Panc1 (cell line): ENCODE measurements around the gene INSC. TPM values are rescaled to one million over a fixed set of nuclear protein-coding genes. Genes with fewer than 3 reads are reported as not detected.

Experiments
- ATAC-seq: fragments of 200-7000 bp; cut with Tn5 transposase; 2 replicates; pipeline ENCODE4 v1.9.1; 2020; ENCODE audit warnings: mild to moderate bottlenecking, moderate library complexity
- BruUV-seq: library from RNA; stranded (reverse); fragments of 400-500 nt; replicated peaks from 2 replicates; lab custom pipeline; 2021; lab: Mats Ljungman, UMichigan
- CTCF ChIA-PET: fragments of 300-600 bp; sonication (Branson Sonifier 250); formaldehyde crosslinking; loops from one replicate; lab custom pipeline; 2022; ENCODE audit warnings: antibody characterized with exemption; lab: Charles Lee
- POLR2A ChIA-PET: fragments of 300-600 bp; sonication (Branson Sonifier 250); formaldehyde crosslinking; loops from one replicate; lab custom pipeline; 2022; ENCODE audit warnings: antibody characterized with exemption; lab: Charles Lee
- DNase-seq: peaks from one replicate; pipeline ENCODE4 v3.0.0-alpha.2; 2010; ENCODE audit warnings: low read depth, low spot score
- H3K27ac ChIP-seq: 2 replicates; pipeline ENCODE4 v1.5.1; 2011; ENCODE audit warnings: mild to moderate bottlenecking, low read length, inconsistent platforms
- H3K27me3 ChIP-seq: fragments of 200-500 bp; sonication (Bioruptor generic); 2 replicates; pipeline ENCODE4 v1.6.0; 2014; ENCODE audit warnings: low read length, inconsistent platforms; ENCODE audit not compliant: control insufficient read depth, insufficient read depth
- H3K36me3 ChIP-seq: fragments of 200-500 bp; sonication (Bioruptor generic); 2 replicates; pipeline ENCODE4 v1.5.1; 2014; ENCODE audit warnings: inconsistent platforms, mild to moderate bottlenecking, low read length, moderate library complexity; ENCODE audit not compliant: control insufficient read depth, insufficient read depth
- H3K4me1 ChIP-seq: 2 replicates; pipeline ENCODE4 v1.5.1; 2011; ENCODE audit warnings: inconsistent platforms, mild to moderate bottlenecking, low read length, moderate library complexity; ENCODE audit not compliant: control insufficient read depth, insufficient read depth
- H3K4me3 ChIP-seq, 2 experiments: 2 replicates each; pipeline ENCODE4 v1.5.1; 2011 to 2012; ENCODE audit warnings: low read depth in 2 of 2, low read length in 2 of 2, mild to moderate bottlenecking in 2 of 2, inconsistent platforms in 1 of 2, moderate library complexity in 1 of 2
- H3K9me3 ChIP-seq: fragments of 200-500 bp; sonication (Bioruptor generic); 2 replicates; pipeline ENCODE4 v1.5.1; 2014; ENCODE audit warnings: low read depth, mild to moderate bottlenecking, inconsistent platforms, low read length, moderate library complexity; ENCODE audit not compliant: control insufficient read depth, insufficient read depth
- POLR2AphosphoS5 ChIP-seq: IDR thresholded peaks from 2 replicates; pipeline ENCODE4 v1.6.1; 2012; ENCODE audit warnings: mild to moderate bottlenecking, low read depth, low read length, moderate library complexity
- REST ChIP-seq, 2 experiments: IDR thresholded peaks; 2 replicates each; pipeline ENCODE4 v1.6.1; 2011 to 2012; ENCODE audit warnings: low read depth in 2 of 2, control low read depth in 1 of 2, low read length in 1 of 2, mild to moderate bottlenecking in 1 of 2, moderate library complexity in 1 of 2; ENCODE audit not compliant: insufficient read depth in 1 of 2
- SIN3A ChIP-seq: IDR thresholded peaks from 2 replicates; pipeline ENCODE4 v1.6.1; 2012; ENCODE audit warnings: low read depth, mild to moderate bottlenecking, low read length, moderate library complexity, borderline replicate concordance; ENCODE audit not compliant: insufficient read depth
- TCF7L2 ChIP-seq: IDR thresholded peaks from 2 replicates; pipeline ENCODE4 v1.6.1; 2011; ENCODE audit warnings: mild to moderate bottlenecking, low read depth, low read length, inconsistent platforms
- in situ Hi-C: cut with HindIII; loops from 2 replicates; pipeline ENCODE4 v1.10.0; 2016; ENCODE audit warnings: low sequenced_read_pairs, low pct_unique_long_range_greater_than_20kb
- intact Hi-C: fragments of 100-400 bp; cut with micrococcal nuclease; formaldehyde crosslinking; loops from one replicate; pipeline ENCODE4 v1.10.0; 2022; ENCODE audit not compliant: unreplicated experiment
- total RNA-seq: library from RNA; stranded (reverse); gene quantifications from one replicate; pipeline ENCODE4 v1.2.1, GENCODE V29; 2021; ENCODE audit not compliant: unreplicated experiment
- TF ChIP-seq, protein P1 (sequence below): fragments of 450-650 bp; IDR thresholded peaks from 2 replicates; pipeline ENCODE4 v1.5.1; 2017; ENCODE audit warnings: mild to moderate bottlenecking

The INSC gene
- total RNA-seq, 1 experiment from 2014 or later: 0.08 TPM

GRCh38 chr11:15149050-15149449 lies 34.3 kb downstream of the INSC start:
- H3K4me3 ChIP-seq: no peak overlapping the region
- no peaks in the 10 kb centered on the region for H3K36me3 ChIP-seq
- H3K9me3 ChIP-seq: no peaks in the 10 kb centered on the region
- ChIA-PET CTCF (no interaction called here), POLR2A (no interaction called here)
- BruUV-seq: no TSS peak
- intact Hi-C loops (no loop called here), in situ Hi-C loops (no loop called here)
- no peaks in the 10 kb centered on the region; the same call in 1 of the 2 replicates for H3K27me3 ChIP-seq
- no peak for ATAC-seq
- no peak for DNase-seq
- no peaks in the 10 kb centered on the region for H3K4me1 ChIP-seq
- TF ChIP-seq POLR2AphosphoS5 (no peak), SIN3A (no peak), TCF7L2 (no peak), REST (IDR thresholded peaks at IDR 0.05; ENCODE audit: insufficient read depth in 1 of 2, low read depth in 2 of 2, low read length in 1 of 2) (no peak)
- TF ChIP-seq, protein P1, sequence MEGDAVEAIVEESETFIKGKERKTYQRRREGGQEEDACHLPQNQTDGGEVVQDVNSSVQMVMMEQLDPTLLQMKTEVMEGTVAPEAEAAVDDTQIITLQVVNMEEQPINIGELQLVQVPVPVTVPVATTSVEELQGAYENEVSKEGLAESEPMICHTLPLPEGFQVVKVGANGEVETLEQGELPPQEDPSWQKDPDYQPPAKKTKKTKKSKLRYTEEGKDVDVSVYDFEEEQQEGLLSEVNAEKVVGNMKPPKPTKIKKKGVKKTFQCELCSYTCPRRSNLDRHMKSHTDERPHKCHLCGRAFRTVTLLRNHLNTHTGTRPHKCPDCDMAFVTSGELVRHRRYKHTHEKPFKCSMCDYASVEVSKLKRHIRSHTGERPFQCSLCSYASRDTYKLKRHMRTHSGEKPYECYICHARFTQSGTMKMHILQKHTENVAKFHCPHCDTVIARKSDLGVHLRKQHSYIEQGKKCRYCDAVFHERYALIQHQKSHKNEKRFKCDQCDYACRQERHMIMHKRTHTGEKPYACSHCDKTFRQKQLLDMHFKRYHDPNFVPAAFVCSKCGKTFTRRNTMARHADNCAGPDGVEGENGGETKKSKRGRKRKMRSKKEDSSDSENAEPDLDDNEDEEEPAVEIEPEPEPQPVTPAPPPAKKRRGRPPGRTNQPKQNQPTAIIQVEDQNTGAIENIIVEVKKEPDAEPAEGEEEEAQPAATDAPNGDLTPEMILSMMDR: no peak
- H3K27ac ChIP-seq: no peak overlapping the region

- H3K9me3 ChIP-seq: no peaks in the 10 kb centered on the region
- H3K4me3 ChIP-seq: no peak overlapping the region
- ChIA-PET POLR2A (no interaction called here), CTCF (no interaction called here)
- TF ChIP-seq POLR2AphosphoS5 (no peak), SIN3A (no peak), REST (IDR thresholded peaks at IDR 0.05; ENCODE audit: insufficient read depth in 1 of 2, low read depth in 2 of 2, low read length in 1 of 2) (no peak), TCF7L2 (no peak)
- TF ChIP-seq, protein P1: no peak
- no peaks in the 10 kb centered on the region; the same call in 1 of the 2 replicates for H3K27me3 ChIP-seq
- intact Hi-C loops (no loop called here), in situ Hi-C loops (no loop called here)
- H3K4me1 ChIP-seq: no peaks in the 10 kb centered on the region
- DNase-seq (no peak), ATAC-seq (no peak)
- H3K36me3 ChIP-seq: no peaks in the 10 kb centered on the region
- H3K27ac ChIP-seq: no peak overlapping the region
- no TSS peak for BruUV-seq
Observed at GRCh38 chr11:15150507-15150906, 35.8 kb downstream of the INSC start.
